8988T (cell line): ENCODE measurements around the gene SLC25A12.
"Not testable (repeated sequence)": the region's sequence is repeated elsewhere in the genome, so short reads cannot be mapped to it uniquely, and the experiment has no call there.

Source experiments
- DNase-seq: peaks from one replicate; pipeline ENCODE4 v3.0.0; 2011

Gene SLC25A12

DNA sequence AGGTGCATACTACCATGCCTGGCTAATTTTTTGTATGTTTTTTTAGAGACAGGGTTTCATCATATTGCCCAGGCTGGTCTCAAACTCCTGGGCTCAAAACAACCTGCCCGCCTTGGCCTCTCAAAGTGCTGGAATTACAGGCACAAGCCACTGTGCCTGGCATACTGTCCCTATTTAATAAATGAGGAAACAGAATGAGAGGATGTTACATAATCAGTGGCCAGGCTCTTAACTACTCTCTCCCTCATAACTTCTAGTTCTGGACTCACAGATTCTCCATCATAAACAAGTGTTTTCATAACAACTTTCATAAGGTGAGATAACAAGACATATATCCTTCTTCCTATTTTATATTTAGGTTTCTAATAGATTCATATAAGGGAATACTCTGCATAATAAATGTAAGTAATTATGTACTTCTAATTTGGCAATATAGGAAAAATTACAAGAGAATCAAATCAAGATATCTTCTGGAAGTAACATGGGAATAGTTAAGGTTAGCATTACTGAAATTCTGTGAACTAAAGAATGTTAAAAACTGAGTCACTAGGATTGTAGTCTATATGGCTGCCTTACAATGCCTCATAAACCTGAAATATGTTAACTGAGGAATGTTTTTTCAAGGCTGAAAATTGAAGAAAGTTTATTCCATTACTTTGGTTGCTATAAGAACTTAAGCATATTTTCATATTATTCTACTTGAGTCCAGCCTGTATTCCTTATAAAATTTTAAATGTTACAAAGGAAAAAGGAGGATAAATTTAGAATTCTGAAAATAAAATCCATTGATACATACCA, 71.3 kb downstream of the SLC25A12 start:
- no peak for DNase-seq

DNA sequence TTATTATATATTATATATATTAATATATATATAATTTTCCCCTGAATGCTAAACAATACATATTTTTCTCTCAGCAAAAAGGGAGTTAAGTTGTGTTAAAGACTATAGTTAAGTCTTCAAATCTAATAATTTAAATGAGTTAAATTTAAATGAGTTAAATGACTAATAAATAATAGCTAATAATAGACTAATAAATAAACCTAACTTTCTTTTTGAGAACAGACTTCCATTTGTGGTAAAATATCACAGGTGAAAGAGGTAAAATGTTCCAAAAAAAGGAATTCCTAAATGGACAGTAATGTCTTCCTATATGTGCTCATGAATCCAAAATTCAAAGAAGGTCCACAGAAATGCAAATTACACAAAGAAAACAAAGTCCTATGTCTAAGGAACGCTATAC, 74.6 kb downstream of the SLC25A12 start:
- DNase-seq, result no peak

DNA sequence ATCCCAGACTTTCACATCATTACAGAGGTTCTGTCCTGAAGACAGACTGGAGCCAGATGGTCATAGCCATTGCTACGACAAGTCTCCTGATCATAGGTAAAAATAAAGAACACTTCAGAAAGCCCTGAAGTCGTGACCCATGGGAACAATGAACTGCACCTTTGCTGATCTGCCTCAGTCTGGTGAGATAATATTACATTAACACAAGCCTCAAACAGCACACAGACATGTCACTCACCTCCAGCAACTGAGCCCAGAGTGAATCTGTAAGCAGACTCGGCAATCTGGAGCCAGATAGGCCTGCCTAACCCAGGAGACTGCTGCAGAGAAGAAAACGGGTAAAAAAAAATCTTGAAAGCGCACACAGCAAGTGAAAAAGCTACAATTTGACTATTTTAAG, 79.2 kb downstream of the SLC25A12 start:
- no peak for DNase-seq

DNA sequence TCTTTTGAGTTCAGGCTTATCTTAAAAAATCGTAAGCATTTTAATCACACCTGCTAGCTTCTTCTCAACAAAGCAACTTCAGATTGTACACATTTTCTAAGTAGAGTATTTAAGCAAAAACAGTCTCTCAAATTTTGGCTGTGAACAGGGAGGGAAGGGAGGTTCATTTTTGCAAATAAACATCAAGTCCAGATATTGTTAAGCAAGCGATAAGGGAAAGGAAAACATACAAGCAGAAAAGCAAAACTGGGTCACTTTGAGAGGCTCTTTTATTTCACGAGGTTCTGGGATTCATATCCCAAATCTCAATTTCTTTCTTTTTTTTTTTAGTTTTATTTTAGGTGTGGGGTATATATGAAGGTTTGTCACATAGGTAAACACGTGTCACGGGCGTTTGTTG, 79.9 kb downstream of the SLC25A12 start:
- DNase-seq, result no peak

DNA sequence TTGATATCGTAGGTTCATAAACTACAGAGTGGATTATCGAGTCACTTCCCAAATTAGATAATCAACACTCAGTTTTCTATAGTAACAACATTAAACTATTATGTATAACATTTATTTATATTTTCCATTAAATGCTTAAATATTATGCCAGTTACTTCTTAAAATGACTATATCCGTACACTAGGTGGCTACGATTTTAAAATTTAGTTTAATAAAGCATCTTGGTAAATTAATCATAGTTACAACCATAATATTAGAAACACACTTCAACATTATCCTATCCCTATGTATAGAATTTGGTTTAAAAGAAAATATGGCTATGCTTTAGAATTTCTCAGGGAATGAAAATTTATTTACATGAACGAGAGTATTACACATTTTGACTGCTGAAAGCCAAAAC, 80.3 kb downstream of the SLC25A12 start:
- no peak for DNase-seq

DNA sequence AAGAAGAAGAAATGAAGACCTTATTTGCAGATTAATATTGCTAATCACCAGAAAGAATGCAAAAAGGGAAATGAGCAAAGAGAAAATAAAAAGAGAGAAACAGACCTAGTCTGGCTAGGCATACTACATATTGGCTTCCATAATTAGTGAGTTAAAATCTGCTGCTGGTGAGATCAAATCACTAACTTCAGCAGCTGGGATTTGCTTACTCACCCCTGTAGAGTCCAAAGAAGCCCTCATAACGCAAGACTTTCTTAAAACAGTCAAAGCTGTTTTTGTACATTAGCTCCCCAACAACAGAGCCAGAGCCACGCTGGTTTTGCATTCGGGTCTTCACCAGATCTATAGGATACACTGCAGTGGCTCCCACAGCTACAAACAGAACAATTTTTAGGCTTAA, 80.9 kb downstream of the SLC25A12 start:
- DNase-seq, result no peak

DNA sequence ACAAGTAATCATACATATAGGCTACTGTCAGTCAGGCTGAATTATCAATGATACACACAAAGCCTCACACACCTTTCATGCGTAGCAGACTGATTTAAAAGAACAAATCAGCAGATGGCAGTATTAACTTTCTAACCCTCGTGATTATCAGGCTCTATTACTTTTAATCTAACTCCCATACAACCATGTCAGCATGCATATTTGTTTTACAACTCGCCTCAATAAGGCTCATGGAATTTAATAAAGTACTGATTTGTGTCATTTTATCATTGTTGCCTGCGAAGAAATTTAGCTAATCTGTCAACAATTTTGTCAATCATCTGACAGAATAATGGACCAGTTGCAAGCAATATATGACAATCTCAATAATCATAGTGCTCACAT, 82.8 kb downstream of the SLC25A12 start:
- no peak for DNase-seq

DNA sequence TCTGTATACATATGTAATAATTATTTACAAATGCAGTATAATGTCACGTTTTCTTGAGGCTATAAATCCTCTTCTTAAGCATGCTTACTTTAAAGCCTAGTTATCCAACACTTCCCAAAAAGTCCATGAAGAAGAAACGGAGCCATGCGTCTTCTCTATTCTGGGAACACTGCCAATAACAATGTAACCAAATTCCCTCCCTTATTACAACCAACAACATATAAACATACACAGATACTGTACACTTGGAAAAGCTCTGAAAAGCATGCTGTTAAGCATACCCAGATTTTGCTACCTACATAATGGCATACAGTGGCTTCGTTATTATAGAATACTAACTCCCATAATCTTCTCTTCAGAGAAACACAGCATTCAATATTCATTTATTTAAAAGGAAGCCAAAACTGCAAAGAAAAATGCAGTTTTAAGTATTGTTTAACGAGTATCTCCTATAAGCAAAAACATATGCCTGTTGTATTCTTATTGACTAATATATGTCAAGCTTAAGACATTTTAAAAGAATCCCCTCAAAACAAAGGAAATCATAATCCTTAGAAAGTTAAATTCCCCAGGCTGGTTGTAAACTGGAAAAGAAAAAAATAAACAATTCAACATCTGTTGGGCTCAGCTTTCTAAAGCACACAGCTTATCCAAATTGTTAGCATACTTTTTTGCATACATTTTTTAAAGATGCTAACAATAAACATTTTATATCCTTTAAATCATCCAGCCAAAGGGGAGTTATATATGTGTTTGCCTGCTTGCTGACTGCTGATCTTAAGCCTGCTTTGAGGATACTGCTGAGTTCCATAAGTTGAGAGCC, 83.4 kb downstream of the SLC25A12 start:
- no peak for DNase-seq

DNA sequence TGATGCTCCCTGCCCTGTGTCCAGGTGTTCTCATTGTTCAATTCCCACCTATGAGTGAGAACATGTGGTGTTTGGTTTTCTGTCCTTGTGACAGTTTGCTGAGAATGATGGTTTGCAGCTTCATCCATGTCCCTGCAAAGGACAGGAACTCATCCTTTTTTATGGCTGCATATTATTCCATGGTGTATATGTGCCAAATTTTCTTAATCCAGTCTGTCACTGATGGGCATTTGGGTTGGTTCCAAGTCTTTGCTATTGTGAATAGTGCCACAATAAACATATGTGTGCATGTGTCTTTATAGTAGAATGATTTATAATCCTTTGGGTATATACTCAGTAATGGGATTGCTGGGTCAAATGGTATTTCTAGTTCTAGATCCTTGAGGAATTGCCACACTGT, 85.2 kb downstream of the SLC25A12 start:
- not testable (repeated sequence) for DNase-seq

DNA sequence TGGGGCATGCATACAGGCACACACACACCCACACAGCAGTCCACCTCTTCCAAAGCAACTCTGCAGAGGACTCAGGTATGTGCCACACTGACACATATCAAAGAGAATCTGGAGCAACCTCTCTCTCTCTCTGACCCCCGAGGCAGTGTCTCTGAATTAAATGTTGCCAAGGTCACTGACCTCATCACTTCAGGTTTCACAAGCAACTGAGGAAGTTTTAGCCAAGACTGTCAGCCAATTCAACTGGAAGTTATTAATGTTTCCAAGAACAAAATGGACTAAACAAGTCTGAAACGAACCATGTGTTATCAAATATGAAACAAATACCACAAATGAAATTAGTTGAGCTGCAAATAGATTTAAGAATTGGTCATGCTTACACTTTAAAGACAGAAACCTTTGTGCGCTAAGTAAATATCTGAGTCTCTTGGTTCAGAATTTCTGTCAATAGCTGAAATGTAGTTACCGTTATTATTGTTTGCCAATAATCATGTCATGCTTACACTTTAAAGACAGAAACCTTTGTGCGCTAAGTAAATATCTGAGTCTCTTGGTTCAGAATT, 86.1 kb downstream of the SLC25A12 start:
- DNase-seq, result no peak

DNA sequence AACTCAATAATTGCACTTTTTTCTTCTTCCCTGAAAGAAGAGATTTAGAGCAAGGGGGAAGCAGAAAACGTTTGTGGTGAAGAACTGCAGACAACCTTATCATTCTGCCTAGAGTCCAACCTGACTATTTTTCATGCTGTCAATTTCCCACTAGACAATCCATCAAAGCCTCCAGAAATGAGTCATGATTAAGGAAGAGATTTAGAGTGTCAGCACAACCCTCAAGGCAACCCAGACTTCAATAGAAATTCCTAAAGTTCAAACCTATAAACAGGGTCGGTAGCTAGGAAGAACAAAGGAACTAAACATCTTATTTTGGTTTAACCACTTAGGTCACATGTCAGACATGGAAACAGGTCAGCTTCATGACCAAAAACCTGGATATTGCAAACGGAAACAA, 86.9 kb downstream of the SLC25A12 start:
- DNase-seq, result no peak

DNA sequence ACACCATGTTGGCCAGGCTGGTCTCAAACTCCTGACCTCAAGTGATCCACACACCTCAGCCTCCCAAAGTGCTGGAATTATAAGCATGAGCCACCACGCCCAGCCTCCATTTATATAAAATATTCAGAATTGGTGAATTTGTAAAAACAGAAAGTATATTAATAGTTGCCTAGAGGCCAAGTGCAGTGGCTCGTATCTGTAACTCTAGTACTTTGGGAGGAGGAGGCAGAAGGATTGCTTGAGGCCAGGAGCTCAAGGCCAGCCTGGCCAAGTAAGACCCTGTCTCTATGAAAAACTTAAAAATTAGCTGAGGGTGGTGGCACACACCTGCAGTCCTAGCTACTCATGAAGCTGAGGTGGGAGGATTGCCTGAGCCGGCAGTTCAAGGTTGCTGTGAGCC, 89.6 kb downstream of the SLC25A12 start:
- DNase-seq, result no peak

DNA sequence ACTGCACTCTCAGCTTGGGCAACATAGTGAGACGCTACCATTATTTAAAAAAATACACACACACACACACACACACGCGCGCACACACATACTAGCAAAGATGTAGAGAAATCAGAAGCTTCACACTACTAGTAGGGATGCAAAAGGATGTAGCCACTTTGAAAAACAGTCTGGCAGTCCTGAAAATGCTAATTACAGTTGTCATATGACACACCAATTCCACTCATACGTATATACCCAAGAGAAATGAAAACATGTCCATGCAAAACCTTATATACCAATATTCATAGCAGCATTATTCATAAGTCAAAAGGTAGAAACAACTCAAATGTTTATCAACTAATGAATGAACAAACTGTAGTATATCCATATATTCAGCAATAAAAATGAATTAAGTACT, 90.3 kb downstream of the SLC25A12 start:
- no peak for DNase-seq

DNA sequence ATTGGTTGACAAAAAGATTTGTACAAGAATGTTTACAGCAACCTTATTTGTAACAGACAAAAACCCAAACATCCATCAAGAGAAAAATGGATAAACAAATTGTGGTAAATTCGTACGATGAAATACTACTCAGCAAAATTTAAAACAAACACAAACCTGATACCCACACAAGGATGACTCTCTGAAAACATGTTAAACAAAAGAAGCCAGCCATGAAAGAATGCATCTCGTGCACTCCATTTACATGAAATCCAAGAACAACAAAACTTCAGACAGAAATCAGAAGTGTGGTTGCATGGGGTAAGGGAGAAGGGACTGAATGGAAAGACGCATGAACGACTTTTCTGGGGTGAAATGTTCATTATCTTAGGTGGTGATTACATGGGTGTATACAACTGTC, 93.4 kb downstream of the SLC25A12 start:
- no peak for DNase-seq

DNA sequence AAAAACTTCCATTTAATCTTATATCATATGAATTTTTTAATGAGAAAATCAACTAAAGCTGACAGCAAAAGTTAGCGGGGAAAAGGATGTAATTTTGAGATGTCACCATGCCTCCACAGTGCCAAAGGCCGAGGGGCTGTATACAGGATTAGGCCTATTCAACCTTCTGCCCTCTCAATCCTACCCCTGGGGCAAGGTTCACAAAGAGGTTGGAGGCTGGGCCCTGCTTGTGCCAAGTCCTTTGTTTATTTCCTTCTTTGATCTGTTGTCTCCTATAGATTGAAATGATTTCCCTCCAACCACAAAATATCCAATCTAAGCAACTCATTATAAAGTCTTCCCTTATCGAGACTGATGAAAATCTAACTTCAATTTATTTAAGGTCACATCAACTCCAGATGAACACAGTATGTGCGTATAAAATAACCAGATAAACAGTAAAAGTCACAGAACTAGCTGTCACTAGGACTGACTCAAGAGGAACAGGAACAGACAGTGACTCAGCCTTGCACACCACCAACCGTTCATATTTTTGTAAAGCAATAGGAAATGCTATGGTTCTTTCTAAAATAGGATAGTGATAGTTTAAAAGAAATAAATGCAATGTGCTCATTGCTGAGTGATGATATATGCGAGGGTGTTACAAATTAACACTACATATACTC, 95.8 kb downstream of the SLC25A12 start:
- DNase-seq, result no peak

DNA sequence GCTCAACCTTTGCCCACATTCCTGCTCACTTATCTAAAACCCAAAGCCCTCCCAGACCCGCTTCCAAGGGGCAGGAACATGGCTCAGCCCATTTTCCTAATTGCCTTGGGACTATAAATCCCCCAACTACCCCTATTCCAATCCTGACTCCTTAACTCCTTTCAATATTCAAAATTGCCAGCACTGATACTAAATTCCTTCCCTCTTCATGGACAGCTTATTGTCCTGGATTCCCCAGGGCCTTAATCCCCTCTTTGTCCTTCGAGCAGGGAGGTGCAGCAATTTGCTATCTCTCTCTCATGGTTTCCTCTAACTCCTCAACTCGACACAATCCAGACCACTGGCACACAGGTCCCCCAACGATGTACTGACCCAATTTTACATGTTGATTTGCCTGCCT, 99.1 kb downstream of the SLC25A12 start:
- DNase-seq, result no peak

DNA sequence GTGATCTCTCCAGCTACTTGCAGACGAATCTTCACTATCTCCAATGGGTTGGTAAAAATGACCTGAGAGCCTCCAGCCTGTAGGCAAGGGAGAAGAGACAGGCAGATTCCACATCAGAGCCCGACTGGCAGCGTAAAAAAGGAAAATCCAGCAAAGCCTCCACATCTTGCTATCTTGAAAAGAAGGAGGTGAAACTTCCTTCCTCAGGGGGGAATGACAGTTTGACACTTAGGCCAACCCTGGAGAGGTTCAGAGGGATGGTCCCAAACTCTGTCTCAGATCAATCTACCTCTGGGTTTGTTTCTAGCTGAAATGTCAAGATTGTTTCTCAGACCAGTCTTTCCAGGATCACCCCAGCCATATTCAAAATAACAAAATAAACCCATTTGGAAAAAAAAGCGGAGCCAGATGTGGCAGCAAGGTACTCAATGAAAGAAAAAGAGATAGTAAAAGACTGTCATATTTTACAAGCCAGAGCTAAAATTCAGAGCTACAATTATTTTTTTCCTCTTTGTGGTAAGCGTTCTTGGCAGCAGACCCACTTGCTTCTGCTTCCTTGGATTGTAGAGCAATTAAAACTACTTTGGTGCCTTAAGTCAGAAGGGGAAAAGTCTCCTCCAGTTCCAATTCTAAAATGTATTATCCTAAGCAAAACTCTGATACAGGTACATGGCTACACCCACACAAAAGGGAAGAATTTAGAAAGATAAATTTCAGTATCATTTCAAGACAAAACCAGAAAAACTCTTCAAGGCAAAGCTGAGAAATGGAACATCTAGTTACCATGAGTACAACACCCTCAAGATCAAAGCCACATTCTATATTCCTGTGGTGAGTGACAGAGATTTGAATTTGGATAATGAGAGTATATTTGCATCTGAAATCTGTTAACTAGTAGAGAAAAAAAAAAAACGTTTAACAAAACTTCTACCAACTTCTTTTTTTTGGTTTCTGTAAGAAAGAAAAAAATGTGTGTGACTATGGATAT, 100.1 kb downstream of the SLC25A12 start:
- DNase-seq, result no peak

DNA sequence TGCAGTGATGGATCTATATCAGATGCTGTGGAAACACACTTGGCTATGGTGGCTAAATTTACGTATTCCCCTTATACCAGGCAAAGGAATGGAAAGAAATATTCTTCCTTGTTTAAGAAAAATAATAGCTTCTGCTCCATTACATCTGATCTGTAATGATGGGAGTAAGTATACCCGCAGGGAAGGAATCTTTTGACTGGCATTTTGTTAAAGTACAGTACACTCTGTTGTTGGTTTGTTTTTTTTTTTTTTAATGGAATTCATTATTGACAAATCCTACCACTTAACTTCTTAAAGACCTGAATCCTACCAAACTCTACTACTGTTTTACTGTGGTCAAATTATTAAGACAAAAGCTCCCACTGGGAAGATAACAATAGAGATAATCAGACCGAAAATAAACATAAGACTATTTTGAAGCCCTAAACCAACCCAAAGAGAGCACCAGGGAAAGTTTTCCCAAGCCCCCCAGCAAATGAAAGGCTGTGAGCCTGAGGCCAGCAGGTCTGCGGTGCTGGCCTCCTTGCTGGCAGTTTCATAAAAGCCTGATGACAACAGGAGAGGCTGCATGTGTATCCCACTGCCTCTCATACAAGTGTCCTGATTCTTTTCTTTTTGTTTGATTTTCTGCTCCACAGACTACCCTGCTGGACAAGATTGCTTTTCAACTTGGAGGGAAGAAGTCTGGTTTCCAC, 101.0 kb downstream of the SLC25A12 start:
- no peak for DNase-seq

DNA sequence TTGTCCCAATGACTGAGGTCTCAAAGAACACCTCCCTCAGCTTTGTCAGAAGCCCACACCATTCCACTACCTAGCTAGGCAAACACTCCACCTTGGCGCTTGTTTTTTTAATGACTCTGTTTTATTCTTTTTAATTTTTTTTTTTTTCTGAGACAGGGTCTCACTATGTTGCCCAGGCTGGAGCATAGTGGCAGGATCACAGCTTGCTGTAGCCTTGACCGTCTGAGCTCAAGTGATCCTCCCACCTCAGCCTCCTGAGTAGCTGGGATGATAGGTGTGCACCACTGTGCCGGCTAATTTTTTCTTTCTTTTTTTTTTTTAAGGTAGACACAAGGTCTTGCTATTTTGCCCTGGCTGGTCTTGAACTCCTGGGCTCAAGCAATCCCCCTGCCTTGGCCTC, 101.9 kb downstream of the SLC25A12 start:
- no peak for DNase-seq

DNA sequence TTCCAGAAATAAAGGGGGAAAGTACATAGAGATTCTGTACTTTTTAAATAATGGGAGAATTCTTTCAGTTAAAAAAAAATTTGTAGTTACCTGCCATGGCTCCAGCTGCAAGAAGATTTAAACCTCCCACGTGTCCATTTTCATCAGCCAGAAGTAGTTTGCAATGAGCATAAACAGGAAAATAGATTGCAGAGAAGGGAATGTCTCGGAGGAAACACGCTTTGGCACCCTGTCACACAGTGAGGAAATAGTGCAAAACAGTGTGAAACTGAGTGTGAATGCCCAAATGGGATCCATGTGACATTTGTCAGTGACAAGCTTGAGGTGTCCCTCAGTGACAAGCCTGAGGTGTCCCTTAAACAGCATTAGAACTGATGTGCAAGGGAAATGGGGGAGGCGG, 102.7 kb downstream of the SLC25A12 start:
- DNase-seq, result no peak

DNA sequence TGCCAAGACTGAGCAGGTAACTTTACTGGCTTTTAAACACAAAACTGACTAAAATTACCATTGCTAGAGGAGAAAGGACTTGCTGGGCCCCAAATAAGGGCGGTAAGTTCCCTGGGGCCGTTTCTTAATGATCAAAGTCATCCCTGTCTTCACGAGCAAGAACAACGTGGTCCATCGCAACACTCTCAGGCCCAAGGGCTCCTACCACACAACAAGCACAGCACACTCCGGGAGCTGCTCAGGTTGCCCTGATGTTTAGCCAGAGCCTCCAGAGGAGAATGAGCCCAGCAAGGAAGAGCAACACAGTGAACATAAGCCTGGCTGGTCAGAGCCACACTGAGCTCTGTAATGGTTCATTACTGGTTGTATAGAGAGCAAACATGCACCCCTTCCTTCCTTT, 104.1 kb downstream of the SLC25A12 start:
- no peak for DNase-seq
